Measurements from ENCODE around the gene NR6A1.

NR6A1 gene

GRCh38 chr9:124559871-124560270 lies 211.2 kb downstream of the NR6A1 start:
- no peak for DNase-seq

GRCh38 chr9:124558777-124559470 lies 212.2 kb downstream of the NR6A1 start:
- no peak for DNase-seq

GRCh38 chr9:124557895-124558294 lies 213.2 kb downstream of the NR6A1 start:
- DNase-seq, result no peak

GRCh38 chr9:124555043-124555442 lies 216.1 kb downstream of the NR6A1 start:
- DNase-seq, result no peak

GRCh38 chr9:124553738-124554137 lies 217.4 kb downstream of the NR6A1 start:
- no peak for DNase-seq

- no peak for DNase-seq
Observed at GRCh38 chr9:124552273-124552605, 218.9 kb downstream of the NR6A1 start.

- no peak for DNase-seq
Observed at GRCh38 chr9:124551472-124552272, 219.4 kb downstream of the NR6A1 start.

GRCh38 chr9:124550072-124550471 lies 221.0 kb downstream of the NR6A1 start:
- no peak for DNase-seq

- DNase-seq, result no peak
Observed at GRCh38 chr9:124549016-124549415, 222.1 kb downstream of the NR6A1 start.

GRCh38 chr9:124544535-124544934 lies 226.6 kb downstream of the NR6A1 start:
- DNase-seq, result no peak

- DNase-seq, result no peak
Observed at GRCh38 chr9:124541824-124542223, 229.3 kb downstream of the NR6A1 start.

GRCh38 chr9:124537926-124538325 lies 233.2 kb downstream of the NR6A1 start:
- no peak for DNase-seq

GRCh38 chr9:124535846-124536245 lies 235.3 kb downstream of the NR6A1 start:
- no peak for DNase-seq

- no peak for DNase-seq
Observed at GRCh38 chr9:124532897-124533296, 238.2 kb downstream of the NR6A1 start.

GRCh38 chr9:124531115-124531514 lies 240.0 kb downstream of the NR6A1 start:
- DNase-seq, result no peak

GRCh38 chr9:124530246-124530645 lies 240.9 kb downstream of the NR6A1 start:
- no peak for DNase-seq

- no peak for DNase-seq
Observed at GRCh38 chr9:124527781-124528180, 243.3 kb downstream of the NR6A1 start.

GRCh38 chr9:124526174-124526573 lies 244.9 kb downstream of the NR6A1 start:
- no peak for DNase-seq

GRCh38 chr9:124522121-124523098 lies 248.7 kb downstream of the NR6A1 start:
- DNase-seq, result no peak

- no peak for DNase-seq
Observed at GRCh38 chr9:124521142-124521541, 250.0 kb downstream of the NR6A1 start.

GRCh38 chr9:124520206-124520596 lies 250.9 kb downstream of the NR6A1 start:
- DNase-seq, result no peak

- no peak for DNase-seq
Observed at GRCh38 chr9:124518116-124518515, 253.0 kb downstream of the NR6A1 start.

- DNase-seq, result no peak
Observed at GRCh38 chr9:124517600-124517999, 253.5 kb downstream of the NR6A1 start.

Measured in cortex of kidney (tissue), 1 donor.